OCI-LY3 (cell line): ENCODE data around the gene CLDN5.

ENCODE experiments used
- H2AFZ ChIP-seq: fragments of 200-600, 300-600 bp; shearing (Covaris generic); 2 replicates; pipeline ENCODE4 v1.6.0; 2014; ENCODE audit warnings: antibody characterized with exemption, low read depth, low read length
- H3K27ac ChIP-seq: fragments of 200-600, 300-600 bp; sonication (generic); 2 replicates; pipeline ENCODE4 v1.5.1; 2014; ENCODE audit warnings: mild to moderate bottlenecking, low read length, moderate library complexity, mixed read lengths
- H3K27me3 ChIP-seq: fragments of 200-600, 300-600 bp; sonication (generic); 2 replicates; pipeline ENCODE4 v1.6.1; 2014; ENCODE audit warnings: low read depth, low read length, mixed read lengths
- H3K36me3 ChIP-seq: fragments of 200-600, 300-600 bp; sonication (generic); replicated peaks from 2 replicates; pipeline ENCODE3; 2014; ENCODE audit warnings: low read depth, low read length, mixed read lengths
- H3K4me1 ChIP-seq: fragments of 300-600, 200-600 bp; sonication (generic); 2 replicates; pipeline ENCODE4 v1.6.1; 2014; ENCODE audit warnings: low read length, mixed read lengths
- H3K4me2 ChIP-seq: fragments of 200-600, 300-600 bp; sonication (generic); 2 replicates; pipeline ENCODE4 v1.6.1; 2014; ENCODE audit warnings: low read length, mixed read lengths
- H3K4me3 ChIP-seq: fragments of 300-600, 200-600 bp; sonication (generic); 2 replicates; pipeline ENCODE4 v1.5.1; 2014; ENCODE audit warnings: antibody characterized with exemption, mild to moderate bottlenecking, low read length, moderate library complexity
- H3K79me2 ChIP-seq: fragments of 300-600, 200-600 bp; shearing (Covaris generic); 2 replicates; pipeline ENCODE4 v1.6.1; 2014; ENCODE audit warnings: mild to moderate bottlenecking, low read length, mixed read lengths
- H3K9ac ChIP-seq: fragments of 300-600, 200-600 bp; shearing (Covaris generic); 2 replicates; pipeline ENCODE4 v1.6.0; 2014; ENCODE audit warnings: mild to moderate bottlenecking, low read length, moderate library complexity
- H3K9me3 ChIP-seq: fragments of 200-600, 300-600 bp; shearing (Covaris generic); 2 replicates; pipeline ENCODE4 v1.6.1; 2014; ENCODE audit warnings: low read length, mixed read lengths; ENCODE audit not compliant: insufficient read depth
- H4K20me1 ChIP-seq: fragments of 200-600, 300-600 bp; sonication (generic); 2 replicates; pipeline ENCODE4 v1.6.1; 2016; ENCODE audit warnings: low read length, mixed read lengths; ENCODE audit not compliant: insufficient read depth
- EZH2phosphoT487 ChIP-seq: fragments of 200-600 bp; shearing (Covaris generic); IDR thresholded peaks from 2 replicates; pipeline ENCODE4 v1.6.1; 2018; ENCODE audit warnings: antibody characterized with exemption, mixed run types, low read depth
- TF ChIP-seq, protein P1 (sequence below): fragments of 200-600, 300-600 bp; sonication (generic); IDR thresholded peaks from 2 replicates; pipeline ENCODE4 v1.5.1; 2014; ENCODE audit warnings: antibody characterized with exemption, low read length, low read depth

Gene CLDN5

GRCh38 chr22:19524170-19525115 lies at the start of gene CLDN5:
CLDN5 (minus strand) TSS chr22:19524410; CDS start chr22:19524255, 155 bp downstream.
- Histone ChIP-seq H3K79me2 (no peaks in the 10 kb centered on the region), H3K9ac (no peak within 1 kb of the TSS), H3K4me3 (peak within 1 kb of the TSS; percentile 60)

GRCh38 chr22:19571995-19572394 lies 47.8 kb upstream of the CLDN5 start:
- H3K4me2 ChIP-seq, result no peak overlapping the region
- TF ChIP-seq, protein P1, sequence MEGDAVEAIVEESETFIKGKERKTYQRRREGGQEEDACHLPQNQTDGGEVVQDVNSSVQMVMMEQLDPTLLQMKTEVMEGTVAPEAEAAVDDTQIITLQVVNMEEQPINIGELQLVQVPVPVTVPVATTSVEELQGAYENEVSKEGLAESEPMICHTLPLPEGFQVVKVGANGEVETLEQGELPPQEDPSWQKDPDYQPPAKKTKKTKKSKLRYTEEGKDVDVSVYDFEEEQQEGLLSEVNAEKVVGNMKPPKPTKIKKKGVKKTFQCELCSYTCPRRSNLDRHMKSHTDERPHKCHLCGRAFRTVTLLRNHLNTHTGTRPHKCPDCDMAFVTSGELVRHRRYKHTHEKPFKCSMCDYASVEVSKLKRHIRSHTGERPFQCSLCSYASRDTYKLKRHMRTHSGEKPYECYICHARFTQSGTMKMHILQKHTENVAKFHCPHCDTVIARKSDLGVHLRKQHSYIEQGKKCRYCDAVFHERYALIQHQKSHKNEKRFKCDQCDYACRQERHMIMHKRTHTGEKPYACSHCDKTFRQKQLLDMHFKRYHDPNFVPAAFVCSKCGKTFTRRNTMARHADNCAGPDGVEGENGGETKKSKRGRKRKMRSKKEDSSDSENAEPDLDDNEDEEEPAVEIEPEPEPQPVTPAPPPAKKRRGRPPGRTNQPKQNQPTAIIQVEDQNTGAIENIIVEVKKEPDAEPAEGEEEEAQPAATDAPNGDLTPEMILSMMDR, result no peak

More at GRCh38 chr22:19524170-19525115, at the start of gene CLDN5:
- Histone ChIP-seq H3K4me2 (peak within 1 kb of the TSS; percentile 60), H3K4me1 (peaks cover 10% of the 10 kb centered on the region), H4K20me1 (no peaks in the 10 kb centered on the region), H3K27me3 (0 out of 2 replicates have a peak, but pooled peaks cover 8% of the 10 kb centered on the region), H3K27ac (no peak within 1 kb of the TSS), H2AFZ (no peak within 1 kb of the TSS), H3K36me3 (peaks cover 3% of the 10 kb centered on the region), H3K9me3 (no peaks in the 10 kb centered on the region)
- TF ChIP-seq, protein P1, result no peak
- no peak for TF ChIP-seq EZH2phosphoT487

GRCh38 chr22:19571207-19571795 lies 47.1 kb upstream of the CLDN5 start:
- H2AFZ ChIP-seq, result no peak overlapping the region
- H3K4me1 ChIP-seq, result no peaks in the 10 kb centered on the region
- no peaks in the 10 kb centered on the region for H3K9me3 ChIP-seq
- no peaks in the 10 kb centered on the region for H4K20me1 ChIP-seq
- H3K4me3 ChIP-seq, result no peak overlapping the region
- H3K79me2 ChIP-seq, result no peaks in the 10 kb centered on the region
- no peak overlapping the region for H3K4me2 ChIP-seq
- H3K27me3 ChIP-seq, result no peaks in the 10 kb centered on the region
- H3K27ac ChIP-seq, result no peak overlapping the region
- H3K36me3 ChIP-seq, result no peaks in the 10 kb centered on the region
- H3K9ac ChIP-seq, result no peak overlapping the region
- TF ChIP-seq, protein P1, result no peak
- TF ChIP-seq EZH2phosphoT487, result no peak

More at GRCh38 chr22:19571995-19572394, 47.8 kb upstream of the CLDN5 start:
- H3K9ac ChIP-seq, result no peak overlapping the region
- H3K4me3 ChIP-seq, result no peak overlapping the region
- H3K36me3 ChIP-seq, result no peaks in the 10 kb centered on the region
- H3K79me2 ChIP-seq, result no peaks in the 10 kb centered on the region
- no peaks in the 10 kb centered on the region for H3K27me3 ChIP-seq
- peaks cover 5% of the 10 kb centered on the region for H3K4me1 ChIP-seq
- H4K20me1 ChIP-seq, result no peaks in the 10 kb centered on the region
- no peaks in the 10 kb centered on the region for H3K9me3 ChIP-seq
- no peak overlapping the region for H2AFZ ChIP-seq
- no peak overlapping the region for H3K27ac ChIP-seq

DNA sequence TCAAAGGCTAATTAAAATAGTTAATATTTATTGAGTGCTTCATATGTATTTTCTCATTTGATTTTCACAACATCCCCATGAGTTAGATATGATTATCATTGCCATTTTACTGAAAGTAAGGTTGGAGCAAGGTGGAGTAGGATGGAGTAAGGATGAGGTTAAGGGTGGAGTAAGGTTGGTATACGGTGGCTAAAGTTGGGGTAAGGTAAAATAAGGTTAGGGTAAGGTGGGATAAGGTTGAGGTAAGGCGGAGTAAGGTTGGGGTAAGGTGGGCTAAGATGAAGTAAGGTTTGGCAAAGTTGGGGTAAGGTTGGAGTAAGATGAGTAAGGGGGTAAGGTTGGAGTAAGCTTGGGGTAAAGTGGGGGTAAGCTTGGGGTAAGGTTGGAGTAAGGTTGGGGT lies 45.8 kb upstream of the CLDN5 start:
- Histone ChIP-seq H3K4me1 (no peaks in the 10 kb centered on the region), H3K4me3 (no peak overlapping the region), H2AFZ (no peak overlapping the region), H4K20me1 (no peaks in the 10 kb centered on the region), H3K36me3 (no peaks in the 10 kb centered on the region), H3K27me3 (no peaks in the 10 kb centered on the region), H3K9me3 (no peaks in the 10 kb centered on the region), H3K9ac (no peak overlapping the region), H3K4me2 (no peak overlapping the region), H3K79me2 (no peaks in the 10 kb centered on the region), H3K27ac (no peak overlapping the region)
- no peak for TF ChIP-seq EZH2phosphoT487
- TF ChIP-seq, protein P1, result no peak
